ENCODE results near the gene ADAM10.

DNA sequence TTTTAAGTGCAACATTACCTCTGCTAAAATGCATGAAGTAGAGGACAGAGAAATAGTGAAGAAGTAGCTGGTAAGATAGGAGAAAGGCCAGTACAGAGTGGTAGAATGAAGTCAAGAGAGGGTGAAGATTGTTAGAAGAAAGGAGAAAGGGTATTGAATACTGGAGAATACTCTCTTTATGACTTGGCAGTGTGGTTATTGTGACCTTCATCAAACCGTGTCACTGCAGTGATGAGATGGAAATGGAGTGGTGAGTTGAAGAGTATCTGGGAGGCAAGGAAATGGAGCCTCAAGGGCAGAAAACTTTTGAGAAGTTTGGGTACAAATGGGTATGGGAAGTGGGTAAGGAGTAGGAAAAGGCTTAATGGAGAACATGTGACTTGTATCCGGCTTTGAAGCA lies 46.3 kb upstream of the ADAM10 start:
- TF ChIP-seq, protein P1, sequence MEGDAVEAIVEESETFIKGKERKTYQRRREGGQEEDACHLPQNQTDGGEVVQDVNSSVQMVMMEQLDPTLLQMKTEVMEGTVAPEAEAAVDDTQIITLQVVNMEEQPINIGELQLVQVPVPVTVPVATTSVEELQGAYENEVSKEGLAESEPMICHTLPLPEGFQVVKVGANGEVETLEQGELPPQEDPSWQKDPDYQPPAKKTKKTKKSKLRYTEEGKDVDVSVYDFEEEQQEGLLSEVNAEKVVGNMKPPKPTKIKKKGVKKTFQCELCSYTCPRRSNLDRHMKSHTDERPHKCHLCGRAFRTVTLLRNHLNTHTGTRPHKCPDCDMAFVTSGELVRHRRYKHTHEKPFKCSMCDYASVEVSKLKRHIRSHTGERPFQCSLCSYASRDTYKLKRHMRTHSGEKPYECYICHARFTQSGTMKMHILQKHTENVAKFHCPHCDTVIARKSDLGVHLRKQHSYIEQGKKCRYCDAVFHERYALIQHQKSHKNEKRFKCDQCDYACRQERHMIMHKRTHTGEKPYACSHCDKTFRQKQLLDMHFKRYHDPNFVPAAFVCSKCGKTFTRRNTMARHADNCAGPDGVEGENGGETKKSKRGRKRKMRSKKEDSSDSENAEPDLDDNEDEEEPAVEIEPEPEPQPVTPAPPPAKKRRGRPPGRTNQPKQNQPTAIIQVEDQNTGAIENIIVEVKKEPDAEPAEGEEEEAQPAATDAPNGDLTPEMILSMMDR (conservative IDR thresholded peaks at IDR 0.05; ENCODE audit: low read depth, low read length), result no peak
- TF ChIP-seq POLR2A (IDR thresholded peaks at IDR 0.05; ENCODE audit: low read depth, low read length), result no peak
